OCI-LY3 (cell line): ENCODE results near the gene AOX1.

Experiments
- H2AFZ ChIP-seq: fragments of 200-600, 300-600 bp; shearing (Covaris generic); 2 replicates; pipeline ENCODE4 v1.6.0; 2014; ENCODE audit warnings: antibody characterized with exemption, low read depth, low read length
- H3K27ac ChIP-seq: fragments of 200-600, 300-600 bp; sonication (generic); 2 replicates; pipeline ENCODE4 v1.5.1; 2014; ENCODE audit warnings: mild to moderate bottlenecking, low read length, moderate library complexity, mixed read lengths
- H3K27me3 ChIP-seq: fragments of 200-600, 300-600 bp; sonication (generic); 2 replicates; pipeline ENCODE4 v1.6.1; 2014; ENCODE audit warnings: low read depth, low read length, mixed read lengths
- H3K36me3 ChIP-seq: fragments of 200-600, 300-600 bp; sonication (generic); replicated peaks from 2 replicates; pipeline ENCODE3; 2014; ENCODE audit warnings: low read depth, low read length, mixed read lengths
- H3K4me1 ChIP-seq: fragments of 300-600, 200-600 bp; sonication (generic); 2 replicates; pipeline ENCODE4 v1.6.1; 2014; ENCODE audit warnings: low read length, mixed read lengths
- H3K4me2 ChIP-seq: fragments of 200-600, 300-600 bp; sonication (generic); 2 replicates; pipeline ENCODE4 v1.6.1; 2014; ENCODE audit warnings: low read length, mixed read lengths
- H3K4me3 ChIP-seq: fragments of 300-600, 200-600 bp; sonication (generic); 2 replicates; pipeline ENCODE4 v1.5.1; 2014; ENCODE audit warnings: antibody characterized with exemption, mild to moderate bottlenecking, low read length, moderate library complexity
- H3K79me2 ChIP-seq: fragments of 300-600, 200-600 bp; shearing (Covaris generic); 2 replicates; pipeline ENCODE4 v1.6.1; 2014; ENCODE audit warnings: mild to moderate bottlenecking, low read length, mixed read lengths
- H3K9ac ChIP-seq: fragments of 300-600, 200-600 bp; shearing (Covaris generic); 2 replicates; pipeline ENCODE4 v1.6.0; 2014; ENCODE audit warnings: mild to moderate bottlenecking, low read length, moderate library complexity
- H3K9me3 ChIP-seq: fragments of 200-600, 300-600 bp; shearing (Covaris generic); 2 replicates; pipeline ENCODE4 v1.6.1; 2014; ENCODE audit warnings: low read length, mixed read lengths; ENCODE audit not compliant: insufficient read depth
- H4K20me1 ChIP-seq: fragments of 200-600, 300-600 bp; sonication (generic); 2 replicates; pipeline ENCODE4 v1.6.1; 2016; ENCODE audit warnings: low read length, mixed read lengths; ENCODE audit not compliant: insufficient read depth
- CTCF ChIP-seq: fragments of 200-600, 300-600 bp; sonication (generic); IDR thresholded peaks from 2 replicates; pipeline ENCODE4 v1.5.1; 2014; ENCODE audit warnings: antibody characterized with exemption, low read length, low read depth
- EZH2phosphoT487 ChIP-seq: fragments of 200-600 bp; shearing (Covaris generic); IDR thresholded peaks from 2 replicates; pipeline ENCODE4 v1.6.1; 2018; ENCODE audit warnings: antibody characterized with exemption, mixed run types, low read depth

AOX1 gene

DNA sequence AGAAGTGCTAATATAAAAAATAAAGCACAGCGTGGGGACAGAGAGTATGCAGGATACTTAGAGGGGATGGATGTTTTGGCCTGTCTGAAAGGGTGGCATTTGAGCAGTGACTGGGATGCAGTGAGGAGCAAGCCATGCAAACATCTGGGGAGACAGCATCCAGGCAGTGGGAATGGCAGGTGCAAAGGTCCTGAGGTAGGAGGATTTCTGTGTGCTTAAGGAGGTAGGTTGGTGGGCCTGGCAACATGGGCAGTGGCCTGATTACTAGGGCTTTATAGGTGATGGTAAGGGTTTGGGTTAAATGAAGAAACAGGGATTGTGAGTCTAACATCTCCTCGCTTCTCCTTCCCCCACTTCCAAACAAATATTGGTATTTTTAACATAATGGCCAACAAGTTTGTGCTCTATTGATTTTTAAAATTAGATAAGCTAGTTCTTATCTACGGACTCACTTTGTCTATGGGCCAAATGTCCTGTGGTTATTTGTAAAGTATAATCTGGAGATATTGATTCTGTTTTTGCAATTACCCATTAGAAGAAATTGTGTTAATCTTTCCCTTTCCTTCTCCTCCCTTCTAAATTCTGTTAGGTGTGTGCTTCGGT lies 2.4 kb downstream of the AOX1 start:
- H3K4me1 ChIP-seq: no peaks in the 10 kb centered on the region
- H3K4me3 ChIP-seq: no peak overlapping the region
- H4K20me1 ChIP-seq: no peaks in the 10 kb centered on the region
- 0 out of 2 replicates have a peak, but pooled peaks cover 6% of the 10 kb centered on the region for H3K27me3 ChIP-seq
- no peaks in the 10 kb centered on the region for H3K9me3 ChIP-seq
- H3K36me3 ChIP-seq: no peaks in the 10 kb centered on the region
- TF ChIP-seq EZH2phosphoT487 (no peak), CTCF (no peak)
- H3K4me2 ChIP-seq: no peak overlapping the region
- H2AFZ ChIP-seq: no peak overlapping the region
- no peak overlapping the region for H3K9ac ChIP-seq
- H3K27ac ChIP-seq: no peak overlapping the region
- no peaks in the 10 kb centered on the region for H3K79me2 ChIP-seq

DNA sequence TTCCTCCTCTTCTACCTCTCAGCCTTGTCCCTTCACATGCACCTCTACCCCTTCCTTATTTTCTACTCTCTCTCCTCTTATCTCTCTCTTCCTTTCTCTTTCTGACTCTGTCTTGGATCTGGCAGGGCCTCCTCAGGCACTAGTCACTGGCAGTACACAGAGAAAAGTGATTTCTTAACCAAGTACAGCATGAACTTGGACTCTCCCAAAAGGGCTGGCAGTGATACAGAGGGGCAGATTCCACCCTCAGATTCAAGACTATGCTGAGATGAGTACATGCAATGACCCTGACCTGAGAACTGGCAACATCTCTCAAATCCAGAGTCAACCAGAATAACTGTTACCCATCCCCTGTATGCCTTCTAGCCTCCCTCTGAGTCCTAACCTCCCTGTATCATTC lies 4.3 kb downstream of the AOX1 start:
- Histone ChIP-seq H3K4me1 (no peaks in the 10 kb centered on the region), H3K4me2 (no peak overlapping the region), H3K27ac (no peak overlapping the region), H4K20me1 (no peaks in the 10 kb centered on the region), H3K36me3 (no peaks in the 10 kb centered on the region), H3K9me3 (no peaks in the 10 kb centered on the region), H3K27me3 (0 out of 2 replicates have a peak, but pooled peaks cover 8% of the 10 kb centered on the region), H2AFZ (no peak overlapping the region), H3K9ac (no peak overlapping the region), H3K4me3 (no peak overlapping the region), H3K79me2 (no peaks in the 10 kb centered on the region)
- TF ChIP-seq EZH2phosphoT487 (no peak), CTCF (no peak)

DNA sequence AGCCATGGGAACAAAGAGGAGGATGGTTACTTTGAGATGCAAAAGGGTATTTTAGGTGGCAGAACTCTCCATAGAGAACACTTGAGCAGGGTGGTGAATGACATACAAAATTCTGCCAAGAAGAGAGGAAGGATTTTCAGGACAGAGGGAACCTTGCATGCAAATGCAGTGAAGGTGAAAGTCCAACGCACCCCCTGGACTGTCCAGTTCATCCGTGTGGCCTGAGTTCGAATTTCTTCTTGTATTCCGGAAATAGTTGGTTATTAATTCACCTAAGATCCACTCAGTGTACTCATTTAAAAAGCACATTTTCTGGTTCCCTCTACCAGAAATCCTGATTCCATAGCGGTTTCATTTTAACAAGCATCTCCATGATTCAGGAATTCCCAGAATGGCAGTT lies 5.5 kb downstream of the AOX1 start:
- no peak for TF ChIP-seq CTCF
- TF ChIP-seq EZH2phosphoT487: no peak
- Histone ChIP-seq H3K4me3 (no peak overlapping the region), H3K4me1 (no peaks in the 10 kb centered on the region), H3K9ac (no peak overlapping the region), H3K27me3 (peaks cover 8% of the 10 kb centered on the region; the same call in 1 of the 2 replicates), H2AFZ (no peak overlapping the region), H3K4me2 (no peak overlapping the region), H4K20me1 (no peaks in the 10 kb centered on the region), H3K9me3 (no peaks in the 10 kb centered on the region), H3K36me3 (no peaks in the 10 kb centered on the region), H3K27ac (no peak overlapping the region), H3K79me2 (no peaks in the 10 kb centered on the region)

DNA sequence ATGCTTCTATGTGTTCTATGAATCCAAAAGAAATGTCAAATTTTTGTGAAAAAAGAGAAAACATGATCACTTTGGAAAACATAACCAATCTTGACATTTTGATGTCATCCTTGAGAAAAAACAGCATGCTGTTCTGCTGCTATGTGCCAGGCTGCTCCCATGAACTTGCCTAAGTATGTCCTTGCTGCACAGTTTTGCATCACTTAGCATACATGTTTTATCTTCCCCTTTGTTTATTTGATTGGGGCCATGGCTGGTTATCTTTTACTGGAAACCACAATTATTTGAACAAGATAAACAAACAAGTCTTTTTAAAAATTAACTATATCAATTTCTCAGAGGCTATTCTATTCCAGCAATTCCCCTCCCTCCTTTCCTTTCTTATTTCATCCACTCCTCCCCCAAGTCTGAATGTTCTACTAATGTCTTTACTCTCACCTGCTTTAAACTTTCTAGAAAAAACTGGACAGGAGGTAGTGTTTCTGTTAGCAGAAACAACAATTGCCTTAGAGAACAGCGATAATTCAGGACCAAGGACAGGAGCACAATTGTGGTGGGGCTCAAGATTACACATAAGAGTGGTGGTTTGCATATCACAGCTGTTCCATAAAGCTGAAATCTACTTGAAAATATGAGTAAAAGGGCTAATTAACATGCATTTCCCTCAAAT lies 6.7 kb downstream of the AOX1 start:
- no peak overlapping the region for H2AFZ ChIP-seq
- H3K9me3 ChIP-seq: no peaks in the 10 kb centered on the region
- no peaks in the 10 kb centered on the region for H3K79me2 ChIP-seq
- H3K4me1 ChIP-seq: no peaks in the 10 kb centered on the region
- no peak overlapping the region for H3K4me3 ChIP-seq
- TF ChIP-seq CTCF (no peak), EZH2phosphoT487 (no peak)
- no peak overlapping the region for H3K9ac ChIP-seq
- no peaks in the 10 kb centered on the region for H4K20me1 ChIP-seq
- no peak overlapping the region for H3K4me2 ChIP-seq
- peaks cover 8% of the 10 kb centered on the region; the same call in 1 of the 2 replicates for H3K27me3 ChIP-seq
- no peak overlapping the region for H3K27ac ChIP-seq
- H3K36me3 ChIP-seq: no peaks in the 10 kb centered on the region
